Measurements from ENCODE around the gene SPATA20. TPM values are rescaled to one million over a fixed set of nuclear protein-coding genes. Genes with fewer than 3 reads are reported as not detected.

Gene SPATA20
- total and polyA plus RNA-seq, 2 of the 13 experiments (the other 11 are each of a cell fraction or from before 2014, with no cell fraction given), result 36.1 to 64.8 TPM

DNA sequence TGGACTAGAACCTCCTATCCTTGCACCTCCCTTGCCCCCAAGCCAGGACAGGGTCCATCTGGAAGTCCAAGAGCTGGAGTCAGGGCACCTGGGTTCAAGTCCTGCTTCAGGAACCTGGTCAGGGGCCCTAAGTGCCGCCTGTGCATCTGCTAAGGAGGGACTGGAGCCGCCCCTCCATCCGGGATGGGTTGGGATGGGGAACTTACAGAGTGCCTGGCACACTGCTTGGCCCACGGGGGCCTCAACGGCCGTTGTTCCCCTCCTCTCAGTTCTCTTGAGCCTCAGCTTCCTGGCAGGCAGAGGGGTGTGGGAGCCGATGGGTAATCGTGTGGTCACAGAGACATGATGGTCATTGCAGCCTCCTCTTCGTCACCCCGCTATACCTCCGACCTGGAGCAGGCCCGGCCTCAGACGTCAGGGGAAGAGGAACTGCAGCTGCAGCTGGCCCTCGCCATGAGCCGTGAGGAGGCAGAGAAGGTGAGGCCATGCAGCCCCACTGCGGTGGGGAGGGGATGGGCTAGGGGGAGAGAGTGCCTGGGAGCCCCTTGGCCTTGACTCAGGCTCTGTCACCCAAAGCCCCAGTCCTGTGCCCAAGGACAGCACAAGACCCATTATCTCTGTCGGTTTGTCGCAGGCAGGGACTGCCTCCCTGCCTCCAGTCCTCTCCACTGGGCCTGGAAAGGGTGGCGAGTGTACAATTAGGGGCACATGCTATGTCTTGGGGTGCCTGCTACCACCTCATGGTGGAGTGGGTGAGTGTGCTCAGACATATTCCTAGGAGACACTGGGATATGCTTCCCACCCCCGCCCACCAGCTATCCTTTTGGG, 9.0 kb upstream of the SPATA20 start:
- Histone ChIP-seq H2AFZ (ENCODE audit: low read length) (no peak overlapping the region), H3K27me3 (ENCODE audit: control insufficient read depth in 1 of 2, insufficient read depth in 2 of 2, low read length in 2 of 2) (peaks cover under 1 to 8% of the 10 kb centered on the region in 2 experiments; a peak in 4 of 5 replicates), H3K9ac (ENCODE audit: insufficient read depth, low read depth, low read length) (peak overlapping the region; percentile 49), H3K79me2 (ENCODE audit: insufficient read depth, low read length) (no peaks in the 10 kb centered on the region), H3K27ac (ENCODE audit: extremely low read length, insufficient read depth, low read length) (peak overlapping the region; percentile 56), H3K4me1 (ENCODE audit: insufficient read depth, low read length) (peaks cover 74% of the 10 kb centered on the region), H3K36me3 (replicated peaks in 1 of 2; ENCODE audit: control insufficient read depth in 1 of 2, insufficient read depth in 2 of 2, low read length in 2 of 2) (no peaks in the 10 kb centered on the region), H3K4me2 (ENCODE audit: low read depth, low read length) (peak overlapping the region; percentile 97), H3K9me3 (ENCODE audit: low read length) (no peaks in the 10 kb centered on the region), H3K4me3 (replicated peaks in 1 of 3; ENCODE audit: insufficient read depth in 1 of 3, low read depth in 2 of 3, low read length in 3 of 3) (peak overlapping the region; percentile 28 to 73 (median 56); a peak in 5 of 6 replicates), H4K20me1 (ENCODE audit: insufficient read depth, low read length) (no peaks in the 10 kb centered on the region)
- DNase-seq (ENCODE audit: low spot score), result no peak
- intact Hi-C loops (cut with micrococcal nuclease; ENCODE audit: unreplicated experiment), result no loop called here
- 75% methylated on average over 19 of the region's 20 CpGs for WGBS (ENCODE audit: low lambda C conversion rate)
- in situ Hi-C loops (cut with HindIII; ENCODE audit: extremely low pct_ligation_motif_present, low pct_unique_long_range_greater_than_20kb), result no loop called here
- BruUV-seq (replicated peaks), result TSS peak; percentile 46
- FAIRE-seq, result no peak
- CTCF ChIA-PET (ENCODE audit: low intra/inter-chr PET ratio, low total read pairs), result no interaction called here
- no peak for ATAC-seq
- POLR2A ChIA-PET, result interaction anchor here (0.6 to 1.9 kb wide), 10 partner anchors 13 to 329 kb away, joined by 3 to 6 read pairs (median 4); partner anchors contain the start of gene CACNA1G
- TF ChIP-seq ZBTB38 (CRISPR knock-in tag; IDR thresholded peaks at IDR 0.05) (0 out of 2 replicates have a peak, but pooled peaks have one; percentile 46), ARNTL (CRISPR knock-in tag; IDR thresholded peaks at IDR 0.05) (0 out of 2 replicates have a peak, but pooled peaks have one; percentile 22), KDM5B (CRISPR knock-in tag; IDR thresholded peaks at IDR 0.05; ENCODE audit: borderline replicate concordance) (peak; percentile 82), DNMT1 (CRISPR knock-in tag; IDR thresholded peaks at IDR 0.05) (no peak), THAP7 (CRISPR knock-in tag; IDR thresholded peaks at IDR 0.05) (0 out of 2 replicates have a peak, but pooled peaks have one; percentile 45), SUZ12 (IDR thresholded peaks at IDR 0.05; ENCODE audit: low read depth, low read length) (no peak), ZNF879 (CRISPR knock-in tag; IDR thresholded peaks at IDR 0.05) (0 out of 2 replicates have a peak, but pooled peaks have one; percentile 42), SNAPC2 (CRISPR knock-in tag; IDR thresholded peaks at IDR 0.05) (no peak), RBM39 (IDR thresholded peaks at IDR 0.05; ENCODE audit: low read depth, low read length, poor library complexity, severe bottlenecking) (no peak), DPF2 (CRISPR knock-in tag; IDR thresholded peaks at IDR 0.05; ENCODE audit: borderline replicate concordance, low read depth) (peak; percentile 50; the same call in 1 of the 2 replicates), HOXA5 (CRISPR knock-in tag; IDR thresholded peaks at IDR 0.05) (no peak), ZNF776 (CRISPR knock-in tag; IDR thresholded peaks at IDR 0.05) (peak; percentile 73; the same call in 1 of the 2 replicates), ZFP90 (CRISPR knock-in tag; IDR thresholded peaks at IDR 0.05; ENCODE audit: borderline replicate concordance) (no peak), THYN1 (CRISPR knock-in tag; IDR thresholded peaks at IDR 0.05; ENCODE audit: borderline replicate concordance, low read depth) (no peak)
- TF ChIP-seq, protein P1, sequence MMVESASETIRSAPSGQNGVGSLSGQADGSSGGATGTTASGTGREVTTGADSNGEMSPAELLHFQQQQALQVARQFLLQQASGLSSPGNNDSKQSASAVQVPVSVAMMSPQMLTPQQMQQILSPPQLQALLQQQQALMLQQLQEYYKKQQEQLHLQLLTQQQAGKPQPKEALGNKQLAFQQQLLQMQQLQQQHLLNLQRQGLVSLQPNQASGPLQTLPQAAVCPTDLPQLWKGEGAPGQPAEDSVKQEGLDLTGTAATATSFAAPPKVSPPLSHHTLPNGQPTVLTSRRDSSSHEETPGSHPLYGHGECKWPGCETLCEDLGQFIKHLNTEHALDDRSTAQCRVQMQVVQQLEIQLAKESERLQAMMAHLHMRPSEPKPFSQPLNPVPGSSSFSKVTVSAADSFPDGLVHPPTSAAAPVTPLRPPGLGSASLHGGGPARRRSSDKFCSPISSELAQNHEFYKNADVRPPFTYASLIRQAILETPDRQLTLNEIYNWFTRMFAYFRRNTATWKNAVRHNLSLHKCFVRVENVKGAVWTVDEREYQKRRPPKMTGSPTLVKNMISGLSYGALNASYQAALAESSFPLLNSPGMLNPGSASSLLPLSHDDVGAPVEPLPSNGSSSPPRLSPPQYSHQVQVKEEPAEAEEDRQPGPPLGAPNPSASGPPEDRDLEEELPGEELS (CRISPR knock-in tag; IDR thresholded peaks at IDR 0.05), result no peak
- TF ChIP-seq, protein P2, sequence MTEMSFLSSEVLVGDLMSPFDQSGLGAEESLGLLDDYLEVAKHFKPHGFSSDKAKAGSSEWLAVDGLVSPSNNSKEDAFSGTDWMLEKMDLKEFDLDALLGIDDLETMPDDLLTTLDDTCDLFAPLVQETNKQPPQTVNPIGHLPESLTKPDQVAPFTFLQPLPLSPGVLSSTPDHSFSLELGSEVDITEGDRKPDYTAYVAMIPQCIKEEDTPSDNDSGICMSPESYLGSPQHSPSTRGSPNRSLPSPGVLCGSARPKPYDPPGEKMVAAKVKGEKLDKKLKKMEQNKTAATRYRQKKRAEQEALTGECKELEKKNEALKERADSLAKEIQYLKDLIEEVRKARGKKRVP (CRISPR knock-in tag; IDR thresholded peaks at IDR 0.05), result no peak
- TF ChIP-seq, protein P3, sequence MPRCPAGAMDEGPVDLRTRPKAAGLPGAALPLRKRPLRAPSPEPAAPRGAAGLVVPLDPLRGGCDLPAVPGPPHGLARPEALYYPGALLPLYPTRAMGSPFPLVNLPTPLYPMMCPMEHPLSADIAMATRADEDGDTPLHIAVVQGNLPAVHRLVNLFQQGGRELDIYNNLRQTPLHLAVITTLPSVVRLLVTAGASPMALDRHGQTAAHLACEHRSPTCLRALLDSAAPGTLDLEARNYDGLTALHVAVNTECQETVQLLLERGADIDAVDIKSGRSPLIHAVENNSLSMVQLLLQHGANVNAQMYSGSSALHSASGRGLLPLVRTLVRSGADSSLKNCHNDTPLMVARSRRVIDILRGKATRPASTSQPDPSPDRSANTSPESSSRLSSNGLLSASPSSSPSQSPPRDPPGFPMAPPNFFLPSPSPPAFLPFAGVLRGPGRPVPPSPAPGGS (CRISPR knock-in tag; IDR thresholded peaks at IDR 0.05), result peak; percentile 53
- TF ChIP-seq, protein P4, sequence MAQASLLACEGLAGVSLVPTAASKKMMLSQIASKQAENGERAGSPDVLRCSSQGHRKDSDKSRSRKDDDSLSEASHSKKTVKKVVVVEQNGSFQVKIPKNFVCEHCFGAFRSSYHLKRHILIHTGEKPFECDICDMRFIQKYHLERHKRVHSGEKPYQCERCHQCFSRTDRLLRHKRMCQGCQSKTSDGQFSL (CRISPR knock-in tag; IDR thresholded peaks at IDR 0.05), result no peak

Data from HepG2 (cell line).